ENCODE results near the gene DDX24. TPM values are rescaled to one million over a fixed set of nuclear protein-coding genes. Genes with fewer than 3 reads are reported as not detected.
A peak's percentile ranks its signal among the peaks of the same experiment; 100 is the strongest.

The DDX24 gene
- total RNA-seq, 2 donors from 2014 or later, result 478 to 531 TPM

DNA sequence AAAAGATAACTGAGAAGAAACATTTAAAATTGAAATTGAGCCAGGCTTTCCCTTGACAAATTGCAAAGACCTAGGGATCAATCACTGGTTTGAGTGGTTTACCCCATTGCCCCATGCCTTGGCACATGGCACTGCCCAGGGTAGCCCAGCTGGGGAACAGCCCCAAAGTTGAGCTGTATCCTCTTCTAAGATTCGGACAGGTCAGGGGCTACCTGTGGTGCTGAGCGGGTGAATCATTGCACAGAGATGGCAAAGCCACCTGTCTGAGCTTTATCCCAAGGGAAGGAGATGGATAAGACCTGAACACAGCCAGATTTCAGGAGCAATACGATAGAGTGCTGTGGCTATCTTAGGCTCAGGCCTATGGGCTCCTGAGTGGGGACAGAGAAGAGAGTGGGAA, 41.4 kb upstream of the DDX24 start:
- DNase-seq, result no peak

DNA sequence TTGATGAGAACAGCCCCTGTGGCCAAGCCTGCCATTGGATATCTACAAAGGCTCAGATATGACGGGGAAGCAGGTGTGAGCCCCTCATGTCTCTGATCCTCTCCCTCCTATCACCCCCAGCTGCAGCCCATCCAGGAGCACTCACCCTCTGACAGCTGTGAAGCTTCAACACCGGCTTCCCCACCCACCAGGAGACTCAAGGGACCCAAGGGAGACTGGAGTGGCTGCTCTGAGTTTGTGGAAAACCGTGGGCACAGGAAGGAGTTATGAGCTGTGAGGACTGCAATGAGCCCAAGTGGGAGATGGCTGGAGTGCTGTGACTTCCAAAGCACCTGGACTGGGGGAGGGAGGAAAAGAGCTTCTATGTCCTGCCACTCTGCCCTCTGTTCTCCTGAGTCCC, 40.5 kb upstream of the DDX24 start:
- Mint-ChIP-seq H3K4me3 (no peak overlapping the region), H3K36me3 (ENCODE audit: low read depth) (no peaks in the 10 kb centered on the region), H3K4me1 (no peaks in the 10 kb centered on the region), H3K27me3 (peaks cover 18% of the 10 kb centered on the region), H3K27ac (no peak overlapping the region)
- ATAC-seq (no peak), DNase-seq (no peak)
- H3K9me3 ChIP-seq (ENCODE audit: control insufficient read depth, low read length, poor library complexity, severe bottlenecking), result peaks cover 5% of the 10 kb centered on the region

More for the DNA sequence above, 41.4 kb upstream of the DDX24 start:
- Mint-ChIP-seq H3K4me3 (no peak overlapping the region), H3K4me1 (no peaks in the 10 kb centered on the region), H3K27me3 (peaks cover 9% of the 10 kb centered on the region), H3K36me3 (ENCODE audit: low read depth) (no peaks in the 10 kb centered on the region), H3K27ac (no peak overlapping the region)
- peaks cover 5% of the 10 kb centered on the region for H3K9me3 ChIP-seq (ENCODE audit: control insufficient read depth, low read length, poor library complexity, severe bottlenecking)
- no peak for ATAC-seq

DNA sequence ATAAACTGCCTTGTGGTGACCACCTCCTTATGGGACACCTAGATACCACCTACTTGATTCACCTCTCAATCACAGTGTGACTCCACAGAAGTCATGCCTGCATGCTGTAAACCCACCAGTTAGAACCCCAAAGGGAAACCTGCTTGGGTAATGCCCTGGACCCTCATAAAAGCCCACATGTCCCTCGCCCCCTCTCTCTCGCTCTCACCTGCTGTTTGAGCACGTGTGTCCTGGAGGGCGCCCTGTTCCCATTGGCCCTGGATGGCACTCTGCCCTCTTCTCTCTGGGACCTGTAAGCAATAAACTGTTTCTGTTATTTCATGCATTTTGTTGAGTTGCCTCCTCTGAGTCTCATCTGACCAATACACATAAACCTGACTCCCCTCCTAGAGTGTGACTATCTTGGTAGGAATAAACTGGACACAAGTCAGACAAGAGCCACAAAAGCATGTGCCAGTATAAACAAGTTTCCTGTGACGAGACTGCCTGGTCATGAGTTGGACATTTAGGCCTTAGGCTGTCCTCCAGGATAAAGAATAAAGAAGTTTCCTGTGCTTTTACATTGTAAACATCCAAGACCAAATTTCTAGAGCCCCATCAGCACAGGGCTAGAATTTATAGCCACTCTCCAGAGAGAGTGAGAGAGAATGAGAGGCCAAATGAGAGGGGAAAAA, 39.8 kb upstream of the DDX24 start:
- no peaks in the 10 kb centered on the region for H3K36me3 Mint-ChIP-seq (ENCODE audit: low read depth)
- H3K9me3 ChIP-seq (ENCODE audit: control insufficient read depth, low read length, poor library complexity, severe bottlenecking), result peaks cover 5% of the 10 kb centered on the region
- ATAC-seq (no peak), DNase-seq (no peak)
- H3K27ac Mint-ChIP-seq, result no peak overlapping the region
- no peak overlapping the region for H3K4me3 Mint-ChIP-seq
- peaks cover 25% of the 10 kb centered on the region for H3K27me3 Mint-ChIP-seq
- H3K4me1 Mint-ChIP-seq, result no peaks in the 10 kb centered on the region

DNA sequence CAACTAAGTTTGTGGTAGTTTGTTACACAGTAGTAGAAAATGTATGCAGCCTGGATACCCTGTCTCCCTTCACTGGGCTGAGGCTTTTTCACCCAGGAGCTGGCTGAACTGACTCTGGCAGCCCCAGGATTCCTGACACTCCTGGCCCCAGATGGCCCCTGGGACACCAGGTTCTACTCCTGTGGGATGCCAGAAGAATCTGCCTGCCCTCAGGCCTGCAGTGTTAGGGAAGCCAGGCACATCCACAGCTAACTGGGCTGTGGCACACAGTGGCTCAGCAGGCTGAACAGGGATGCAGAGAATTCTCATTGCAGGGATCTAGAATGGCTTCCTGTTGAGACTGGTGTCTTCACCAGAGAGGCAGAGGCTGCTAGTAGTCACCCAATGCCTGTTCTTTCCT, 38.1 kb upstream of the DDX24 start:
- Mint-ChIP-seq H3K4me1 (peaks cover 5% of the 10 kb centered on the region), H3K27me3 (peaks cover 42% of the 10 kb centered on the region), H3K27ac (no peak overlapping the region), H3K4me3 (no peak overlapping the region), H3K36me3 (ENCODE audit: low read depth) (no peaks in the 10 kb centered on the region)
- ATAC-seq (no peak), DNase-seq (no peak)
- H3K9me3 ChIP-seq (ENCODE audit: control insufficient read depth, low read length, poor library complexity, severe bottlenecking), result peaks cover 5% of the 10 kb centered on the region

DNA sequence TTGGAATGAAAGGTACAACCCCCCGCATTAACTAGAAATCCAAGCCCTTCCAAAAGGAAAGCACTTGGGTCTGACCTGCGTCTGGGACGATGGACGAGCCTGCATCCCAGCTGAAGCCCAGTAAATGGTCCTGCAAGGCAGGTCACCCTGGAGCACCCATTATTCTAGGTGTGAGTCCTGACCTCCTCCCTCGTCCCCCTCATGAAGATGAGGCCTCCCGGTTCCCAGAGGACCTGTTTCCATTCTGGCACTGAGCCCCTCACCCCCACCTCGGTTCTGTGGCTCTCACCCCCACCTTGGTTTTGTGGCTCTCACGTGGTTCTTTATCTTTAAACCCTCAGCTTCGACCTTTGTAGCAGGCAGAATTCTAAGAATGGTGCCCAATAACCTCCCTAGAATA, 36.9 kb upstream of the DDX24 start:
- H3K36me3 Mint-ChIP-seq (ENCODE audit: low read depth), result no peaks in the 10 kb centered on the region
- peaks cover 5% of the 10 kb centered on the region for H3K4me1 Mint-ChIP-seq
- H3K27ac Mint-ChIP-seq, result no peak overlapping the region
- H3K27me3 Mint-ChIP-seq, result peaks cover 48% of the 10 kb centered on the region
- DNase-seq (no peak), ATAC-seq (no peak)
- H3K4me3 Mint-ChIP-seq, result no peak overlapping the region
- H3K9me3 ChIP-seq (ENCODE audit: control insufficient read depth, low read length, poor library complexity, severe bottlenecking), result peaks cover 5% of the 10 kb centered on the region

DNA sequence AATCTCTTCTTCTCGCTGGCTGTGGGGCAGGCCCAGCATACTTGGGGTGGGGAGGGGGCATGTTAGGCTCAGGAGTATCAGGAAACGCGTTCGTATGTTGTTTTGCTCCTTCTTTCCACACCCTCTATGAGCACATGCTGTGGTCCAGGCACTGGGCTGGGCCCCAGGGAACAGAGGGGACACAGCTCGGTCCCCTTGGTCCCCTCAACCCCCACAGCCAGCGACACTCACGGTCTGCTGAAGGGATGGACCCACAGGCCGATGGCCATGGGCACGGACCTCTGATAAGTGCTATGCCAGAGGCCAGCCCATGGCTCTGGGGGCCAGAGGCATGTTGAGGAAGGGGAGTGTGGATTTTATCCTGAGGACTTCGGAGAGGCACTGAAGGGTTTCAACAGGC, 35.7 kb upstream of the DDX24 start:
- ATAC-seq (no peak), DNase-seq (no peak)
- peaks cover 5% of the 10 kb centered on the region for H3K9me3 ChIP-seq (ENCODE audit: control insufficient read depth, low read length, poor library complexity, severe bottlenecking)
- H3K36me3 Mint-ChIP-seq (ENCODE audit: low read depth), result no peaks in the 10 kb centered on the region
- H3K4me3 Mint-ChIP-seq, result no peak overlapping the region
- H3K27ac Mint-ChIP-seq, result no peak overlapping the region
- peaks cover 57% of the 10 kb centered on the region for H3K27me3 Mint-ChIP-seq
- H3K4me1 Mint-ChIP-seq, result peaks cover 5% of the 10 kb centered on the region

DNA sequence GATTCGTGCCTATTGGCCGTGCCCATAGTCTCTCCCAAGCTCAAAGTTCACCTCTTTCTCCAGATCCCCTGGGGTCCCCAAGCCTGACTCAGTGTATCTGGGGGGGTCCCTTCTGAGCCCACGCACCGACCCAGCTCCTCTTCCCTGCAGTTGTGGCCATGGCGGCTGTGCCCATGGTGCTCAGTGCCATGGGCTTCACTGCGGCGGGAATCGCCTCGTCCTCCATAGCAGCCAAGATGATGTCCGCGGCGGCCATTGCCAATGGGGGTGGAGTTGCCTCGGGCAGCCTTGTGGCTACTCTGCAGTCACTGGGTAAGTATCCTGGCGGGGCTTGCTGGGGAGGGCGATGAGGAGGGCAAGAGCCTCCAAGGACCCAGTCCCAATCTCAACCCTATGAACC, 34.6 kb upstream of the DDX24 start:
- peaks cover 5% of the 10 kb centered on the region for H3K9me3 ChIP-seq (ENCODE audit: control insufficient read depth, low read length, poor library complexity, severe bottlenecking)
- peaks cover 57% of the 10 kb centered on the region for H3K27me3 Mint-ChIP-seq
- ATAC-seq, result no peak
- no peaks in the 10 kb centered on the region for H3K36me3 Mint-ChIP-seq (ENCODE audit: low read depth)
- H3K4me3 Mint-ChIP-seq, result peak overlapping the region; percentile 50
- H3K4me1 Mint-ChIP-seq, result peaks cover 5% of the 10 kb centered on the region
- no peak for DNase-seq
- no peak overlapping the region for H3K27ac Mint-ChIP-seq

DNA sequence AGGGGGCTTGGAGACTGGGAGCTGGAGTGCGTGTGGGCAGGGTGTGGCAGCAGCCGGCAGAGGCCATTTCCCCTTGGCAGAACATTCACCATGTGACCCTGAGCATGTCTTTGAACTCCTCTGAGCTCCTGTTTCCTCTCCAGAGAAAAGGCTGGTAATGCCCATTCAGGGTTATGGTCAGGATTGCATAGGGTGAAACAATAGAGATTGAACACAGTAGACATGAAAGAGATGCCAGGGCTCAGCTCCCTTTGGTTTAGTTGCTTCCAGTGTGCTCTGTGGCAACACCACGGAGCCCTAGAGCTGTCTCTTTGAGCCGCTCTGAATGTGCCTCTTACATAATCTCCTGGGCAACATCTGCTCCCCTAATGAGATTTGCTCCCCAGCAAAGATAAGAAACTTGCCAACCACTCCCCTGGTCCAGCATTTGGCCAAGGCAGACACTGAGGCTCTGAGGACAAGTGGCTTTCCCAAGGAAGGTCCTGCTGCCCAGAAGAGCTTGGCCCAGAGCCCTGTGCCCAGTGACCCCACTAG, 34.1 kb upstream of the DDX24 start:
- DNase-seq, result no peak
- no peak for ATAC-seq
- no peaks in the 10 kb centered on the region for H3K36me3 Mint-ChIP-seq (ENCODE audit: low read depth)
- H3K4me3 Mint-ChIP-seq, result no peak overlapping the region
- no peak overlapping the region for H3K27ac Mint-ChIP-seq
- H3K9me3 ChIP-seq (ENCODE audit: control insufficient read depth, low read length, poor library complexity, severe bottlenecking), result peaks cover 5% of the 10 kb centered on the region
- peaks cover 57% of the 10 kb centered on the region for H3K27me3 Mint-ChIP-seq
- peaks cover 5% of the 10 kb centered on the region for H3K4me1 Mint-ChIP-seq

DNA sequence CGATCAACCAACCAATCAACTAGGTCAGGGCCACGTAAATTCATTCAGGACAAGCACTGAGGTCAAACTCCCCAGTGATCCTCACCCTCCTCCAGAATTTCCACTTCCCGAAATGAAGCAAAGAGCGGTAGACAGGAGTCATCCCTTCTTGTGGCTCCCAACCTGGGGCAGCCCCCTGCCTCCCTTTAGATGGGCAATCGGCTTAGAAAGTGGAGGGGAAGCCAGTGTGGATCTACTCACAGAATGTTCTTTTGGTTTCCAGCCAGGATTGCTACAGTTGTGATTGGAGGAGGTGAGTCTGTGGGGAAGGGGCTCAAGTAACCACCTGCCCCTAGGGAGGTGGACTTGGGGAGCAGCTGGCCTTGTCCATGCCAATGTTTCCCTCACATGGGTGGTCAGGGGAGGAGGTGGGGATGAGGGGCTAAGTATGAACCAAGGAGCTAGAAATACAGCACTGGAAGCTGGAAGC, 33.6 kb upstream of the DDX24 start:
- H3K4me3 Mint-ChIP-seq, result no peak overlapping the region
- peaks cover 5% of the 10 kb centered on the region for H3K4me1 Mint-ChIP-seq
- ATAC-seq (no peak), DNase-seq (no peak)
- no peaks in the 10 kb centered on the region for H3K36me3 Mint-ChIP-seq (ENCODE audit: low read depth)
- no peak overlapping the region for H3K27ac Mint-ChIP-seq
- peaks cover 4% of the 10 kb centered on the region for H3K9me3 ChIP-seq (ENCODE audit: control insufficient read depth, low read length, poor library complexity, severe bottlenecking)
- H3K27me3 Mint-ChIP-seq, result peaks cover 57% of the 10 kb centered on the region

DNA sequence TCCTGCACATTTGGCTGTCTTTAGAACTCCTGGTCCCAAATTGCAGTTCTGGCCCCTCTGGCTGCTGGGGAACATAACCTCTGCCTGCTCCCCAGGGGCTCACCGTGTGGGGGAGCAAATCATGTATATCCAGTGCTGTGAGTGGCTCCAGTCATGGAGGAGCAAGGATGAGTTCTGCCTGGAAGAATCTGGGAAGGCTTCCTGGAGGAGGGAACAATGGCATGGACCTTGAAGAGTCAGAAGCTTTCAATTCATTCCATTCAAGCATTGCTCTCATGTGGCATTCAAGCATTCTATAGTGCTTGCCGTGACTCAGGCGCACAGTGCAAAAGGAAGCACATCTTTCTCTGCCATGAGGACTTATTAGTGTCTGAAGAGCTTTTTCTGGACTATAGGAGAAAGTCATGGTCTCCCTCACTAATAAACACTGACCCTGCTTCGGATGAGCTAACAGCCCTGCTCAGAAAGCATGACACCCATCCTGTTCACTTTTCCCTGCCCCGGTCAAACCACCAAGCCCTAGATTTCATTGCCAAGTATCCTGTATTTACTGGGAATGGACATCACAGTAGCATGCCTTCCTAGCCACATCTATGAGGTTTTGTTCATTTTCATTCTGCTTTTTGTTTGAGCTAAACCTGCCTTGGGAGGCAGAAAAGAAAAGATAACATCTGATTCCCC, 33.0 kb upstream of the DDX24 start:
- Mint-ChIP-seq H3K27ac (no peak overlapping the region), H3K27me3 (peaks cover 57% of the 10 kb centered on the region), H3K36me3 (ENCODE audit: low read depth) (no peaks in the 10 kb centered on the region), H3K4me1 (peaks cover 5% of the 10 kb centered on the region), H3K4me3 (no peak overlapping the region)
- no peak for DNase-seq
- no peaks in the 10 kb centered on the region for H3K9me3 ChIP-seq (ENCODE audit: control insufficient read depth, low read length, poor library complexity, severe bottlenecking)
- ATAC-seq, result no peak

DNA sequence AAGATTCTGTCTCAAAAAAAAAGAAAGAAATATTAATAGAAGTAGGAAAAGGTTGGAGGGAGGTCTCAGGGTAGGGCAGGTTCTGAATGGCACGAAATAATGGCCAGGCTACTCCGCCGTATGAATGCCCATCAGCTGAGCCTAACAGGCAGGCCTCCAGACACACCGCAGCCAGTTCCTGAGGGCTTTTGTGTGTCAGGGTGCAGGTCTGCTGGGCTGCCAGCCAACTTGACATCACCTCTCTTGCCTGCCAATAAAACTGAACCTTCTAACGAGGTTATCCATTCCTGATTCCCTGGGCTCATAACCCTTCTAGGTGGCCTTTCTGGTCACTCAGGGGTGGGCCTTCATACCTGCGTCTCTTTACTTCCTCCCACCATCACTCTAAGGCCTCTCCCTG, 32.5 kb upstream of the DDX24 start:
- H3K36me3 Mint-ChIP-seq (ENCODE audit: low read depth), result no peaks in the 10 kb centered on the region
- peaks cover 6% of the 10 kb centered on the region for H3K4me1 Mint-ChIP-seq
- no peaks in the 10 kb centered on the region for H3K9me3 ChIP-seq (ENCODE audit: control insufficient read depth, low read length, poor library complexity, severe bottlenecking)
- peaks cover 57% of the 10 kb centered on the region for H3K27me3 Mint-ChIP-seq
- H3K4me3 Mint-ChIP-seq, result no peak overlapping the region
- no peak for DNase-seq
- no peak for ATAC-seq
- H3K27ac Mint-ChIP-seq, result no peak overlapping the region

DNA sequence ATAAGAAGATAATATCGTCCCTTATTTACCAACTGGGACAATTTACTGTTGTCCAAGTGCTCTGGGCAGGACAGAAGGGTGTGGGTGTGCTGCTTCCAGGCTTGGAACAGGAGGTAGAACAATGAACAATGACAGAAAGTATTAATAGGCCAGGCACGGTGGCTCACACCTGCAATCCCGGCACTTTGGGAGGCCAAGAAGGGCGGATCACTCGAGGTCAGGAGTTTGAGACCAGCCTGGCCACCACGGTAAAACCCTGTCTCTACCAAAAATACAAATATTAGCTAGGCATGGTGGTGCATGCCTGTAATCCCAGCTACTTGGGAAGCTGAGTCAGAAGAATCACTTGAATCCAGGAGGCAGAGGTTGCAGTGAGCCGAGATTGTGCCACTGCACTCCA, 32.1 kb upstream of the DDX24 start:
- ATAC-seq, result no peak
- H3K9me3 ChIP-seq (ENCODE audit: control insufficient read depth, low read length, poor library complexity, severe bottlenecking), result no peaks in the 10 kb centered on the region
- H3K27ac Mint-ChIP-seq, result no peak overlapping the region
- peaks cover 7% of the 10 kb centered on the region for H3K4me1 Mint-ChIP-seq
- H3K27me3 Mint-ChIP-seq, result peaks cover 54% of the 10 kb centered on the region
- H3K36me3 Mint-ChIP-seq (ENCODE audit: low read depth), result no peaks in the 10 kb centered on the region
- no peak overlapping the region for H3K4me3 Mint-ChIP-seq
- DNase-seq, result no peak

DNA sequence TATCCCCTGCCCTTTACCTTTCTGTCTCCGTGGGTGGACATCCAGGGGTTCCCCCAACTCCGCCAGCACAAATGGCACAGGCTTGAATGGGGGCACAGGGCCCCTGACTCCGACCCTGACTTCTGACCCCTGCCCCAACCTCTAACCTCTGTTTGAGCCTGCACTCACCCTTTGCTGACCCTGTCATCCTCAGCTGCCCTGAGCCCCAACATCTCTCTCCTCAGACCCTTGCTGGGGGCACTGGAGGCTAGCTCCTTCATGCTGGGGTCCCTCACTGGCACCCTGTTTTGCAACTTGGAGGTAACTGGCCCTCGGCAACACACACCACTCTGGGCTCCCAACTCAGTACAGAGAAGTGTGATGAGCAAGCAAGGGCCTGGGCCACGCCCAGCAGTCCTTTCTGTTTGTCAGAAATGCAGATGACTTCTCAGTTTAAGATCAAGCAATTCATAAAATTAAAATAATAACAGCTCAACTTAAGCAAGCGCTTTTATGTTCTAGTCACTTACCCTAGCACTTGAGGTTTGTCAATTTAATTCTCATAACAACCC, 31.6 kb upstream of the DDX24 start:
- ATAC-seq (no peak), DNase-seq (no peak)
- no peaks in the 10 kb centered on the region for H3K9me3 ChIP-seq (ENCODE audit: control insufficient read depth, low read length, poor library complexity, severe bottlenecking)
- Mint-ChIP-seq H3K4me1 (peaks cover 7% of the 10 kb centered on the region), H3K27me3 (peaks cover 49% of the 10 kb centered on the region), H3K4me3 (peak overlapping the region; percentile 36), H3K27ac (peak overlapping the region; percentile 19), H3K36me3 (ENCODE audit: low read depth) (no peaks in the 10 kb centered on the region)
